HCT116 (cell line): ENCODE data around the gene ZNF554. TPM values are rescaled to one million over a fixed set of nuclear protein-coding genes. Genes with fewer than 3 reads are reported as not detected.

Experiments used
- ATAC-seq: fragments of 200-7000 bp; cut with Tn5 transposase; 2 replicates; pipeline ENCODE4 v1.9.1; 2020; ENCODE audit warnings: mild to moderate bottlenecking, moderate library complexity
- BruUV-seq: library from RNA; stranded (reverse); fragments of 400-500 nt; replicated peaks from 2 replicates; lab custom pipeline; 2021; lab: Mats Ljungman, UMichigan
- CTCF ChIA-PET: fragments of 300-600 bp; sonication (Branson Sonifier 250); formaldehyde crosslinking; loops from one replicate; lab custom pipeline; 2021; ENCODE audit warnings: antibody characterized with exemption; lab: Charles Lee
- POLR2A ChIA-PET: fragments of 300-600, 350-600 bp; sonication (Branson Sonifier 250); formaldehyde crosslinking; loops from one replicate; lab custom pipeline; 2021; ENCODE audit warnings: antibody characterized with exemption; lab: Charles Lee
- RAD21 ChIA-PET, 2 experiments: fragments of 300-600 bp; sonication (Branson Sonifier 250); formaldehyde crosslinking; loops; one replicate each; lab custom pipeline; 2023; ENCODE audit warnings: low total read pairs in 2 of 2; ENCODE audit not compliant: uncharacterized antibody in 2 of 2, unreplicated experiment in 2 of 2, low non-redundant PET in 1 of 2; lab: Charles Lee
- DNase-seq: peaks from one replicate; pipeline ENCODE4 v3.0.0-alpha.2; 2010; ENCODE audit warnings: low read depth, low spot score
- H2AFZ ChIP-seq: fragments of 200-600 bp; shearing (Covaris generic), sonication (generic); 2 replicates; pipeline ENCODE4 v1.6.1; 2017; ENCODE audit warnings: low read depth, mixed run types, mixed read lengths, antibody characterized with exemption, low read length; ENCODE audit not compliant: poor library complexity, severe bottlenecking
- H3K27ac ChIP-seq: 2 replicates; pipeline ENCODE4 v1.5.1; 2012; ENCODE audit warnings: low read depth, low read length
- H3K27me3 ChIP-seq: fragments of 200-600 bp; sonication (generic); 2 replicates; pipeline ENCODE4 v1.6.1; 2016; ENCODE audit warnings: mixed run types, low read length, mixed read lengths; ENCODE audit not compliant: insufficient read depth
- H3K36me3 ChIP-seq, 2 experiments: fragments of 200-500 bp in 1 of 2; fragments of 200-600 bp in 1 of 2; sonication (Bioruptor generic) in 1 of 2; sonication (generic) in 1 of 2; 2 replicates each; pipeline versions ENCODE4 v1.5.1 to v1.6.1; 2014 to 2016; ENCODE audit warnings: low read length in 2 of 2, inconsistent platforms in 1 of 2, mixed read lengths in 1 of 2, mixed run types in 1 of 2; ENCODE audit not compliant: insufficient read depth in 2 of 2, control insufficient read depth in 1 of 2
- H3K4me1 ChIP-seq, 2 experiments: fragments of 200-600 bp in 1 of 2; sonication (generic) in 1 of 2; 2 replicates each; pipeline versions ENCODE4 v1.5.1 to v1.6.1; 2012 to 2017; ENCODE audit warnings: low read length in 2 of 2, inconsistent platforms in 1 of 2, mild to moderate bottlenecking in 1 of 2, mixed read lengths in 1 of 2, mixed run types in 1 of 2, moderate library complexity in 1 of 2; ENCODE audit not compliant: insufficient read depth in 2 of 2, control insufficient read depth in 1 of 2
- H3K4me2 ChIP-seq: fragments of 200-600 bp; sonication (generic); 2 replicates; pipeline ENCODE4 v1.6.1; 2017; ENCODE audit warnings: mixed run types, low read length, mixed read lengths
- H3K4me3 ChIP-seq, 2 experiments: fragments of 200-600 bp in 1 of 2; sonication (generic) in 1 of 2; replicated peaks in 1 of 2; 2 replicates each; pipeline ENCODE4 v1.5.1; 2011 to 2016; ENCODE audit warnings: low read length in 2 of 2, control low read depth in 1 of 2, low read depth in 1 of 2, mild to moderate bottlenecking in 1 of 2, mixed read lengths in 1 of 2, mixed run types in 1 of 2
- H3K79me2 ChIP-seq: fragments of 200-600 bp; sonication (generic); 2 replicates; pipeline ENCODE4 v1.6.1; 2017; ENCODE audit warnings: mild to moderate bottlenecking, mixed run types, low read length, moderate library complexity, mixed read lengths; ENCODE audit not compliant: insufficient read depth
- H3K9ac ChIP-seq: fragments of 200-600 bp; sonication (generic); 2 replicates; pipeline ENCODE4 v1.6.1; 2016; ENCODE audit warnings: low read length, mixed read lengths
- H3K9me2 ChIP-seq: fragments of 200-600 bp; sonication (generic), shearing (Covaris generic); 2 replicates; pipeline ENCODE4 v1.6.1; 2017; ENCODE audit warnings: mixed run types, mild to moderate bottlenecking, moderate library complexity; ENCODE audit not compliant: insufficient read depth
- H3K9me3 ChIP-seq, 2 experiments: fragments of 200-500 bp in 1 of 2; fragments of 200-600 bp in 1 of 2; sonication (Bioruptor generic) in 1 of 2; sonication (generic) in 1 of 2; 2 replicates each; pipeline ENCODE4 v1.6.1; 2014 to 2017; ENCODE audit warnings: low read length in 2 of 2, mixed read lengths in 2 of 2, inconsistent platforms in 1 of 2, low read depth in 1 of 2, mild to moderate bottlenecking in 1 of 2, mixed run types in 1 of 2, moderate library complexity in 1 of 2; ENCODE audit not compliant: control insufficient read depth in 1 of 2, insufficient read depth in 1 of 2
- H4K20me1 ChIP-seq: fragments of 200-600 bp; sonication (generic), shearing (Covaris generic); 2 replicates; pipeline ENCODE4 v1.6.1; 2017; ENCODE audit warnings: mixed run types, mild to moderate bottlenecking, moderate library complexity; ENCODE audit not compliant: insufficient read depth
- CBX3 ChIP-seq: IDR thresholded peaks from 2 replicates; pipeline ENCODE4 v1.6.1; 2012; ENCODE audit warnings: low read depth
- ELF1 ChIP-seq: IDR thresholded peaks from 2 replicates; pipeline ENCODE4 v1.6.1; 2012; ENCODE audit warnings: low read depth, borderline replicate concordance
- JUND ChIP-seq: IDR thresholded peaks from 2 replicates; pipeline ENCODE4 v1.6.1; 2012
- POLR2A ChIP-seq: IDR thresholded peaks from 2 replicates; pipeline ENCODE4 v1.7.0; 2011; ENCODE audit warnings: borderline replicate concordance; ENCODE audit not compliant: insufficient read depth, insufficient read length; ENCODE audit errors: extremely low read depth
- POLR2AphosphoS5 ChIP-seq: IDR thresholded peaks from 2 replicates; pipeline ENCODE4 v1.6.1; 2011; ENCODE audit warnings: mild to moderate bottlenecking, low read depth, low read length, moderate library complexity
- SIN3A ChIP-seq: IDR thresholded peaks from 2 replicates; pipeline ENCODE4 v1.6.1; 2012; ENCODE audit warnings: low read depth
- SP1 ChIP-seq: IDR thresholded peaks from 2 replicates; pipeline ENCODE4 v1.6.1; 2012; ENCODE audit warnings: low read depth
- TCF7L2 ChIP-seq: IDR thresholded peaks from 2 replicates; pipeline ENCODE4 v1.7.0; 2011; ENCODE audit warnings: borderline replicate concordance, inconsistent platforms; ENCODE audit not compliant: insufficient read depth, insufficient read length; ENCODE audit errors: extremely low read depth
- intact Hi-C: fragments of 100-400 bp; cut with micrococcal nuclease; formaldehyde crosslinking; loops from 2 replicates; pipeline ENCODE4 v1.10.0; 2022
- total RNA-seq: library from RNA; stranded (reverse); gene quantifications from one replicate; pipeline ENCODE4 v1.2.1, GENCODE V29; 2021; ENCODE audit not compliant: unreplicated experiment
- TF ChIP-seq, protein P1 (sequence below): IDR thresholded peaks from 2 replicates; pipeline ENCODE4 v1.6.1; 2011; ENCODE audit warnings: mild to moderate bottlenecking, low read length, moderate library complexity; ENCODE audit not compliant: insufficient replicate concordance; ENCODE audit errors: extremely low read depth
- TF ChIP-seq, protein P2 (sequence below): IDR thresholded peaks from 2 replicates; pipeline ENCODE4 v1.6.1; 2012
- TF ChIP-seq, protein P3 (sequence below): IDR thresholded peaks from 2 replicates; pipeline ENCODE4 v1.6.1; 2012
- TF ChIP-seq, protein P4 (sequence below): IDR thresholded peaks from 2 replicates; pipeline ENCODE4 v1.6.1; 2012; ENCODE audit warnings: low read depth
- TF ChIP-seq, protein P5 (sequence below), 3 experiments: fragments of 200-600 bp in 1 of 3; sonication (generic) in 1 of 3; IDR thresholded peaks in 2 of 3; conservative IDR thresholded peaks in 1 of 3; 2 replicates each; pipeline ENCODE4 v1.5.1; 2012 to 2017; ENCODE audit warnings: low read depth in 2 of 3, low read length in 2 of 3, antibody characterized with exemption in 1 of 3, borderline replicate concordance in 1 of 3, control low read depth in 1 of 3, mild to moderate bottlenecking in 1 of 3, mixed read lengths in 1 of 3, mixed run types in 1 of 3, moderate library complexity in 1 of 3; ENCODE audit not compliant: insufficient read depth in 1 of 3

Gene ZNF554
- total RNA-seq, 1 experiment from 2014 or later: 4.0 TPM

DNA sequence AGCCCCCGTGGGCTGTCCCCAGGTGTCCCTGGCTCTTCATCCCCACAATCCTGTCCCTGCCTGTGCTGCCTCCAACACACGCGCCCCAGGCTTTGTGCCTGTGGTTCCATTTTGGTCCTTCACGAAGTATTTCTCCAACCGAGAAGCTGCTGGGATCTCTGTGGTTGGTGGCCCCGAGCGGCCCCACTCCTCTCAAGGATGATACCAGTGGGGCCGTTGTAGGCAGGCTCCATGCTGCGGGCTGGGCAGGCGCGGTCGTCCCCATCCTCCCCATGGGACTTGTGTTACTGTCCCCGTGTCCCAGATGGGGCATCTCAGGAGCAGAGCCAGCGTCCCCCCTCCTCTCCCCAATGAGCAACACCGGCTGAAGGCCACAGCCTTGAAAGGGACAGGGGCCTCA is 3.7 kb upstream of the ZNF554 start:
- no TSS peak for BruUV-seq
- Histone ChIP-seq H3K4me3 (no peak overlapping the region), H3K9me3 (no peaks in the 10 kb centered on the region), H3K27me3 (no peaks in the 10 kb centered on the region), H3K27ac (no peak overlapping the region), H3K36me3 (peaks cover 2 to 3% of the 10 kb centered on the region in 2 experiments; a peak in 3 of 4 replicates), H3K4me1 (peaks cover 6 to 18% of the 10 kb centered on the region in 2 experiments), H3K79me2 (0 out of 2 replicates have a peak, but pooled peaks cover 4% of the 10 kb centered on the region), H3K9me2 (no peaks in the 10 kb centered on the region), H2AFZ (no peak overlapping the region), H3K4me2 (no peak overlapping the region), H3K9ac (no peak overlapping the region), H4K20me1 (no peaks in the 10 kb centered on the region)
- DNase-seq (no peak), ATAC-seq (no peak)
- POLR2A ChIA-PET: no interaction called here
- CTCF ChIA-PET: no interaction called here
- RAD21 ChIA-PET: no interaction called here
- TF ChIP-seq CBX3 (no peak), JUND (no peak), SIN3A (no peak), SP1 (no peak)
- TF ChIP-seq, protein P1, sequence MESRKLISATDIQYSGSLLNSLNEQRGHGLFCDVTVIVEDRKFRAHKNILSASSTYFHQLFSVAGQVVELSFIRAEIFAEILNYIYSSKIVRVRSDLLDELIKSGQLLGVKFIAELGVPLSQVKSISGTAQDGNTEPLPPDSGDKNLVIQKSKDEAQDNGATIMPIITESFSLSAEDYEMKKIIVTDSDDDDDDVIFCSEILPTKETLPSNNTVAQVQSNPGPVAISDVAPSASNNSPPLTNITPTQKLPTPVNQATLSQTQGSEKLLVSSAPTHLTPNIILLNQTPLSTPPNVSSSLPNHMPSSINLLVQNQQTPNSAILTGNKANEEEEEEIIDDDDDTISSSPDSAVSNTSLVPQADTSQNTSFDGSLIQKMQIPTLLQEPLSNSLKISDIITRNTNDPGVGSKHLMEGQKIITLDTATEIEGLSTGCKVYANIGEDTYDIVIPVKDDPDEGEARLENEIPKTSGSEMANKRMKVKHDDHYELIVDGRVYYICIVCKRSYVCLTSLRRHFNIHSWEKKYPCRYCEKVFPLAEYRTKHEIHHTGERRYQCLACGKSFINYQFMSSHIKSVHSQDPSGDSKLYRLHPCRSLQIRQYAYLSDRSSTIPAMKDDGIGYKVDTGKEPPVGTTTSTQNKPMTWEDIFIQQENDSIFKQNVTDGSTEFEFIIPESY: no peak
- TF ChIP-seq, protein P2, sequence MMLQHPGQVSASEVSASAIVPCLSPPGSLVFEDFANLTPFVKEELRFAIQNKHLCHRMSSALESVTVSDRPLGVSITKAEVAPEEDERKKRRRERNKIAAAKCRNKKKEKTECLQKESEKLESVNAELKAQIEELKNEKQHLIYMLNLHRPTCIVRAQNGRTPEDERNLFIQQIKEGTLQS: no peak
- intact Hi-C loops: no loop called here

DNA sequence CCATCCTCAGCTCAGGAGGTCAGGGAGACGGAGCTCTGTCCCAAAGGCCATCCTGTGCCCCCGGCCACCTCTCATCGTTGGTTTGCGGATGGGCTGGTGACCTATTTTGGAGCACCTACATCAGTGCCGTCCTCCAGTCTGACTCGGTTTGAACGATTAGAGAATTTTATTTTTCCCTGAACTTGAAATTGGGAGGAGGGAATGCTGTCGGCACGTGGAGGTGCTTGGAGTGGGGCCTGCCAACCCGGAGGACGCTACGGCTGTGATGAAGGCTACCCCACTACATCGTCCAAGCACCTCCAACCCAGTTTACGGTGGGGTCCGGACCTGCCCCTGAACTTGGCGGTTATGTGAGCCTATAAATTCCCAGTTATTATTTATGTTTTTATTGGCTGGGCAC is 3.0 kb upstream of the ZNF554 start:
- Histone ChIP-seq H3K9me2 (no peaks in the 10 kb centered on the region), H3K9me3 (no peaks in the 10 kb centered on the region), H2AFZ (no peak overlapping the region), H3K4me2 (no peak overlapping the region), H3K27me3 (no peaks in the 10 kb centered on the region), H3K4me3 (no peak overlapping the region), H3K79me2 (0 out of 2 replicates have a peak, but pooled peaks cover 4% of the 10 kb centered on the region), H3K9ac (no peak overlapping the region), H3K27ac (no peak overlapping the region; the same call in 1 of the 2 replicates), H3K4me1 (peaks cover 6 to 18% of the 10 kb centered on the region in 2 experiments), H3K36me3 (peaks cover 0 to 2% of the 10 kb centered on the region in 2 experiments; a peak in 2 of 4 replicates), H4K20me1 (no peaks in the 10 kb centered on the region)
- CTCF ChIA-PET: no interaction called here
- ATAC-seq (no peak), DNase-seq (no peak)
- BruUV-seq: no TSS peak
- POLR2A ChIA-PET: no interaction called here
- RAD21 ChIA-PET: no interaction called here
- intact Hi-C loops: no loop called here
- TF ChIP-seq POLR2A (no peak), POLR2AphosphoS5 (no peak), JUND (no peak), TCF7L2 (no peak), ELF1 (no peak)
- TF ChIP-seq, protein P3, sequence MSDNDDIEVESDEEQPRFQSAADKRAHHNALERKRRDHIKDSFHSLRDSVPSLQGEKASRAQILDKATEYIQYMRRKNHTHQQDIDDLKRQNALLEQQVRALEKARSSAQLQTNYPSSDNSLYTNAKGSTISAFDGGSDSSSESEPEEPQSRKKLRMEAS: no peak
- TF ChIP-seq, protein P4, sequence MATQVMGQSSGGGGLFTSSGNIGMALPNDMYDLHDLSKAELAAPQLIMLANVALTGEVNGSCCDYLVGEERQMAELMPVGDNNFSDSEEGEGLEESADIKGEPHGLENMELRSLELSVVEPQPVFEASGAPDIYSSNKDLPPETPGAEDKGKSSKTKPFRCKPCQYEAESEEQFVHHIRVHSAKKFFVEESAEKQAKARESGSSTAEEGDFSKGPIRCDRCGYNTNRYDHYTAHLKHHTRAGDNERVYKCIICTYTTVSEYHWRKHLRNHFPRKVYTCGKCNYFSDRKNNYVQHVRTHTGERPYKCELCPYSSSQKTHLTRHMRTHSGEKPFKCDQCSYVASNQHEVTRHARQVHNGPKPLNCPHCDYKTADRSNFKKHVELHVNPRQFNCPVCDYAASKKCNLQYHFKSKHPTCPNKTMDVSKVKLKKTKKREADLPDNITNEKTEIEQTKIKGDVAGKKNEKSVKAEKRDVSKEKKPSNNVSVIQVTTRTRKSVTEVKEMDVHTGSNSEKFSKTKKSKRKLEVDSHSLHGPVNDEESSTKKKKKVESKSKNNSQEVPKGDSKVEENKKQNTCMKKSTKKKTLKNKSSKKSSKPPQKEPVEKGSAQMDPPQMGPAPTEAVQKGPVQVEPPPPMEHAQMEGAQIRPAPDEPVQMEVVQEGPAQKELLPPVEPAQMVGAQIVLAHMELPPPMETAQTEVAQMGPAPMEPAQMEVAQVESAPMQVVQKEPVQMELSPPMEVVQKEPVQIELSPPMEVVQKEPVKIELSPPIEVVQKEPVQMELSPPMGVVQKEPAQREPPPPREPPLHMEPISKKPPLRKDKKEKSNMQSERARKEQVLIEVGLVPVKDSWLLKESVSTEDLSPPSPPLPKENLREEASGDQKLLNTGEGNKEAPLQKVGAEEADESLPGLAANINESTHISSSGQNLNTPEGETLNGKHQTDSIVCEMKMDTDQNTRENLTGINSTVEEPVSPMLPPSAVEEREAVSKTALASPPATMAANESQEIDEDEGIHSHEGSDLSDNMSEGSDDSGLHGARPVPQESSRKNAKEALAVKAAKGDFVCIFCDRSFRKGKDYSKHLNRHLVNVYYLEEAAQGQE: no peak
- TF ChIP-seq, protein P5, sequence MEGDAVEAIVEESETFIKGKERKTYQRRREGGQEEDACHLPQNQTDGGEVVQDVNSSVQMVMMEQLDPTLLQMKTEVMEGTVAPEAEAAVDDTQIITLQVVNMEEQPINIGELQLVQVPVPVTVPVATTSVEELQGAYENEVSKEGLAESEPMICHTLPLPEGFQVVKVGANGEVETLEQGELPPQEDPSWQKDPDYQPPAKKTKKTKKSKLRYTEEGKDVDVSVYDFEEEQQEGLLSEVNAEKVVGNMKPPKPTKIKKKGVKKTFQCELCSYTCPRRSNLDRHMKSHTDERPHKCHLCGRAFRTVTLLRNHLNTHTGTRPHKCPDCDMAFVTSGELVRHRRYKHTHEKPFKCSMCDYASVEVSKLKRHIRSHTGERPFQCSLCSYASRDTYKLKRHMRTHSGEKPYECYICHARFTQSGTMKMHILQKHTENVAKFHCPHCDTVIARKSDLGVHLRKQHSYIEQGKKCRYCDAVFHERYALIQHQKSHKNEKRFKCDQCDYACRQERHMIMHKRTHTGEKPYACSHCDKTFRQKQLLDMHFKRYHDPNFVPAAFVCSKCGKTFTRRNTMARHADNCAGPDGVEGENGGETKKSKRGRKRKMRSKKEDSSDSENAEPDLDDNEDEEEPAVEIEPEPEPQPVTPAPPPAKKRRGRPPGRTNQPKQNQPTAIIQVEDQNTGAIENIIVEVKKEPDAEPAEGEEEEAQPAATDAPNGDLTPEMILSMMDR (IDR thresholded peaks at IDR 0.05 in 2 of 3, conservative IDR thresholded peaks at IDR 0.05 in 1 of 3; ENCODE audit: borderline replicate concordance in 1 of 3, insufficient read depth in 1 of 3, low read depth in 2 of 3, low read length in 2 of 3): no peak
